Measurements from ENCODE around the gene NUB1. TPM values are rescaled to one million over a fixed set of nuclear protein-coding genes. Genes with fewer than 3 reads are reported as not detected.
A peak's percentile ranks its signal among the peaks of the same experiment; 100 is the strongest.

Gene NUB1
- total RNA-seq, 1 donor from 2014 or later: 28.2 TPM

DNA sequence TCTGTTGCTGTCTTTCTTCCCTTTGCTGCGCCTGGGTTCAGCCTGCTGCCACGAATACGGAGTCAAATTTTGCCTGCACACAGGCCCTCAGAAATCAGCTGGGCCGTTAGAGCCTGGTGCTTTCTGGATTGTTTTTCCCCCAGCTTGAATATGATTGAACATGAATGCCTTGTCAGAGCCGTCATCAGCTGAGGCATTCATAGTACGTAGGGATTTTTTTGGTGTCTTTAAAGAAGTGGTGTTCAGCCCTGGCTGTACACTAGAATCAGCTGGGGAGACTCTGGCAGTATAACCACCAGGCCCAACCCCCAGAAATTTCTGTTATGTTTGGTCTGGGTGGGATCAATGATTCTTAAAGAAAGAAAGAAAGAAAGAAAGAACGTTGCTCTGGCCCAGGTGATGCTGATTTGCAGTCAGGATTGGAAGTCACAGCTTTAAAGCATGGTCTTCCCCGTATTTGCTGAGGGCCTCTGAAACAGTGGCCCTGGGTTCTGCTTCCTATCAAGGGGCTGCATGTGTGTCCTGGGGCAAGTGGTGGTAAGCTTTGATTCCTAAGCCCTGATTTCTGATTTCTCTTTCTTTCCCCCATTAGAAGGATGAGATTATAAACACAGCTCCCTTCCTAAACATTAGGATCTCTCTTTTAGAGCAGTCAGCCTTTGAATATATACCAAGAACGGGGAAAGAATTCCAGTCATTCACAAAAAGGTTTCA lies 24.7 kb downstream of the NUB1 start:
- Histone ChIP-seq H3K9me3 (no peaks in the 10 kb centered on the region), H3K4me1 (peaks cover 6 to 37% of the 10 kb centered on the region in 2 donors), H3K36me3 (peaks cover 8 to 30% of the 10 kb centered on the region in 2 donors), H3K27me3 (no peaks in the 10 kb centered on the region), H3K4me3 (no peak overlapping the region), H3K27ac (peak overlapping the region; percentile 71 to 81)
- intact Hi-C loops (cut with DNase I): loop anchor here (5.0 kb wide), 3 partner anchors 119 to 266 kb away; partner anchors contain the start of genes RHEB and SMARCD3
- TF ChIP-seq, protein P1, sequence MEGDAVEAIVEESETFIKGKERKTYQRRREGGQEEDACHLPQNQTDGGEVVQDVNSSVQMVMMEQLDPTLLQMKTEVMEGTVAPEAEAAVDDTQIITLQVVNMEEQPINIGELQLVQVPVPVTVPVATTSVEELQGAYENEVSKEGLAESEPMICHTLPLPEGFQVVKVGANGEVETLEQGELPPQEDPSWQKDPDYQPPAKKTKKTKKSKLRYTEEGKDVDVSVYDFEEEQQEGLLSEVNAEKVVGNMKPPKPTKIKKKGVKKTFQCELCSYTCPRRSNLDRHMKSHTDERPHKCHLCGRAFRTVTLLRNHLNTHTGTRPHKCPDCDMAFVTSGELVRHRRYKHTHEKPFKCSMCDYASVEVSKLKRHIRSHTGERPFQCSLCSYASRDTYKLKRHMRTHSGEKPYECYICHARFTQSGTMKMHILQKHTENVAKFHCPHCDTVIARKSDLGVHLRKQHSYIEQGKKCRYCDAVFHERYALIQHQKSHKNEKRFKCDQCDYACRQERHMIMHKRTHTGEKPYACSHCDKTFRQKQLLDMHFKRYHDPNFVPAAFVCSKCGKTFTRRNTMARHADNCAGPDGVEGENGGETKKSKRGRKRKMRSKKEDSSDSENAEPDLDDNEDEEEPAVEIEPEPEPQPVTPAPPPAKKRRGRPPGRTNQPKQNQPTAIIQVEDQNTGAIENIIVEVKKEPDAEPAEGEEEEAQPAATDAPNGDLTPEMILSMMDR (IDR thresholded peaks at IDR 0.05): no peak
- DNase-seq (ENCODE audit: low spot score in 2 of 2): no peak

DNA sequence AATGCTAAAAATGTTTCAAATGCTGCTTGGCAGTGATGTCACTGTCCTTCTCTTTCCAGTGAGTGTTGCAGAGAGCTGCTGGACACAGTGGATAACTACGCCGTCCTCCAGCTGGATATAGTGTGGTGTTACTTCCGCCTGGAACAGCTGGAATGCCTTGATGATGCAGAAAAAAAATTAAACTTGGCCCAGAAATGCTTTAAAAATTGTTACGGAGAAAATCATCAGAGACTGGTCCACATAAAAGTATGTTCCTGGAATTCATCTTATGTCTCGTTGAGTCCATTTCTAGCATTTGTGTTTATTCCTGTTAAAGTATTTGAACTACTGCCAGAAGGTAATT lies 25.2 kb downstream of the NUB1 start:
- Histone ChIP-seq H3K27ac (peak overlapping the region; percentile 71 to 81), H3K36me3 (peaks cover 5 to 34% of the 10 kb centered on the region in 2 donors), H3K4me1 (peaks cover 6 to 37% of the 10 kb centered on the region in 2 donors), H3K27me3 (no peaks in the 10 kb centered on the region), H3K9me3 (no peaks in the 10 kb centered on the region), H3K4me3 (no peak overlapping the region)
- intact Hi-C loops (cut with DNase I): loop anchor here (5.0 kb wide), 3 partner anchors 120 to 265 kb away; partner anchors contain the start of genes RHEB and SMARCD3
- TF ChIP-seq, protein P1 (IDR thresholded peaks at IDR 0.05): no peak
- DNase-seq (ENCODE audit: low spot score in 2 of 2): peak in 1 of 2 donors; percentile 79

GRCh38 chr7:151367284-151367683 lies 25.7 kb downstream of the NUB1 start:
- Histone ChIP-seq H3K4me3 (no peak overlapping the region), H3K27ac (peak overlapping the region; percentile 63 to 71), H3K9me3 (no peaks in the 10 kb centered on the region), H3K36me3 (peaks cover 7 to 33% of the 10 kb centered on the region in 2 donors), H3K4me1 (peaks cover 6 to 37% of the 10 kb centered on the region in 2 donors), H3K27me3 (no peaks in the 10 kb centered on the region)
- no peak for DNase-seq (ENCODE audit: low spot score in 2 of 2)
- TF ChIP-seq, protein P1 (IDR thresholded peaks at IDR 0.05): no peak
- intact Hi-C loops (cut with DNase I): loop anchor here (5.0 kb wide), 3 partner anchors 120 to 265 kb away; partner anchors contain the start of genes RHEB and SMARCD3

- Histone ChIP-seq H3K27me3 (no peaks in the 10 kb centered on the region), H3K4me3 (no peak overlapping the region), H3K27ac (no peak overlapping the region), H3K36me3 (peaks cover 7 to 29% of the 10 kb centered on the region in 2 donors), H3K4me1 (peaks cover 6 to 37% of the 10 kb centered on the region in 2 donors), H3K9me3 (no peaks in the 10 kb centered on the region)
- TF ChIP-seq, protein P1 (IDR thresholded peaks at IDR 0.05): peak; percentile 90 to 97 (median 92)
- DNase-seq (ENCODE audit: low spot score in 2 of 2): peak in 1 of 2 donors; percentile 90
- intact Hi-C loops (cut with DNase I): loop anchor here (1.0 to 5.0 kb wide), 5 partner anchors 80 to 391 kb away; partner anchors contain the start of genes RHEB and SMARCD3
These were observed 26.5 kb downstream of the NUB1 start for GRCh38 chr7:151368136-151368571.

GRCh38 chr7:151371266-151371665 lies 29.7 kb downstream of the NUB1 start:
- DNase-seq (ENCODE audit: low spot score in 2 of 2): no peak
- intact Hi-C loops (cut with DNase I): no loop called here
- Histone ChIP-seq H3K9me3 (no peaks in the 10 kb centered on the region), H3K27ac (no peak overlapping the region), H3K36me3 (peaks cover 28 to 54% of the 10 kb centered on the region in 2 donors), H3K4me1 (peaks cover 6 to 27% of the 10 kb centered on the region in 2 donors), H3K27me3 (no peaks in the 10 kb centered on the region), H3K4me3 (no peak overlapping the region)
- TF ChIP-seq, protein P1 (IDR thresholded peaks at IDR 0.05): no peak

All from ascending aorta (tissue), 2 donors.